H1 (cell line): ENCODE data around the gene CHDH. TPM values are rescaled to one million over a fixed set of nuclear protein-coding genes. Genes with fewer than 3 reads are reported as not detected.

Experiments
- YY1 ChIP-seq: IDR thresholded peaks from 2 replicates; pipeline ENCODE4 v1.6.1; 2011; ENCODE audit warnings: low read depth, mild to moderate bottlenecking, low read length
- polyA plus RNA-seq, 7 experiments: library from polyadenylated mRNA; depleted of rRNA in 3 of 7; stranded (reverse) in 5 of 7; unstranded in 2 of 7; fragments of >200 nt in 5 of 7; fragments of 200-250 nt in 2 of 7; gene quantifications; 1 replicate in 5 of 7; 2 replicates in 1 of 7; 4 replicates in 1 of 7; pipeline versions ENCODE4 v1.2.1 to v1.2.3, GENCODE V29; 2011 to 2013; ENCODE audit warnings: missing spikeins in 2 of 7, mixed read lengths in 2 of 7
- total RNA-seq: library from RNA; stranded (reverse); fragmentation: NEBNext Ultra II Directional; extraction: Animal tissue kit (Norgen Biotek cat#: 25700); gene quantifications from 2 replicates; pipeline ENCODE4 v1.2.1, GENCODE V29; 2021

CHDH gene
- total and polyA plus RNA-seq, 2 of the 8 experiments (the other 6 are each of a cell fraction or from before 2014, with no cell fraction given) = 4.9 to 10.3 TPM

DNA sequence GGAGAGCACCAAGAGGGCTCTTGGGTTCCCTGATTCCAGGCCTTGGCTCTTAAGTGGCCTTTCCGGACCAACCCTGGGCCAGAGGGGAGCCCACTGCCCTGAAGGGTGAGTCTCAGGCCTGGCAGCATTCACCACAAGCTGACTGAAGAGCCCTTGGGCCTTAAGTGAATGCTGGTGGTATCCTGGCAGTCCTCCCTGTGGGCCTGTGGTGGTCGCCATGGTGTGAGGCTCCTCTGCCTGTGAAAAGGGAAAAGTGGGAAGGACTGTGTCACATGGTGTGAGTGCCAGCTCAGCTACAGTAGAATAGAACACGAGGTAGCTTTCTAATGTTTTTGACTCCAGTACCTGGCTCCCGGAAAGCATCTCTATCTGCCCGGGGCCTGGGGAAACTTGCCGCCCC lies 15.3 kb downstream of the CHDH start (continued):
- no peak for TF ChIP-seq YY1
